DND-41 (cell line): ENCODE data around the gene GMPR.
"Not testable (repeated sequence)": the region's sequence is repeated elsewhere in the genome, so short reads cannot be mapped to it uniquely, and the experiment has no call there.

Experiments
- CTCF ChIP-seq: IDR thresholded peaks from 2 replicates; pipeline ENCODE4 v1.5.1; 2012; ENCODE audit warnings: borderline replicate concordance, low read length, moderate library complexity, mild to moderate bottlenecking; ENCODE audit not compliant: poor library complexity, severe bottlenecking; ENCODE audit errors: extremely low read depth
- EZH2 ChIP-seq: IDR thresholded peaks from 3 replicates; pipeline ENCODE4 v1.6.1; 2012; ENCODE audit warnings: borderline replicate concordance, low read depth, mild to moderate bottlenecking, moderate library complexity, low read length, inconsistent platforms; ENCODE audit not compliant: severe bottlenecking

GRCh38 chr6:16263464-16264099 is 25.2 kb downstream of the GMPR start:
- not testable (repeated sequence) for TF ChIP-seq CTCF, EZH2
